ENCODE measurements around the gene HEATR5A.
"Not testable (repeated sequence)": the region's sequence is repeated elsewhere in the genome, so short reads cannot be mapped to it uniquely, and the experiment has no call there.

Gene HEATR5A

DNA sequence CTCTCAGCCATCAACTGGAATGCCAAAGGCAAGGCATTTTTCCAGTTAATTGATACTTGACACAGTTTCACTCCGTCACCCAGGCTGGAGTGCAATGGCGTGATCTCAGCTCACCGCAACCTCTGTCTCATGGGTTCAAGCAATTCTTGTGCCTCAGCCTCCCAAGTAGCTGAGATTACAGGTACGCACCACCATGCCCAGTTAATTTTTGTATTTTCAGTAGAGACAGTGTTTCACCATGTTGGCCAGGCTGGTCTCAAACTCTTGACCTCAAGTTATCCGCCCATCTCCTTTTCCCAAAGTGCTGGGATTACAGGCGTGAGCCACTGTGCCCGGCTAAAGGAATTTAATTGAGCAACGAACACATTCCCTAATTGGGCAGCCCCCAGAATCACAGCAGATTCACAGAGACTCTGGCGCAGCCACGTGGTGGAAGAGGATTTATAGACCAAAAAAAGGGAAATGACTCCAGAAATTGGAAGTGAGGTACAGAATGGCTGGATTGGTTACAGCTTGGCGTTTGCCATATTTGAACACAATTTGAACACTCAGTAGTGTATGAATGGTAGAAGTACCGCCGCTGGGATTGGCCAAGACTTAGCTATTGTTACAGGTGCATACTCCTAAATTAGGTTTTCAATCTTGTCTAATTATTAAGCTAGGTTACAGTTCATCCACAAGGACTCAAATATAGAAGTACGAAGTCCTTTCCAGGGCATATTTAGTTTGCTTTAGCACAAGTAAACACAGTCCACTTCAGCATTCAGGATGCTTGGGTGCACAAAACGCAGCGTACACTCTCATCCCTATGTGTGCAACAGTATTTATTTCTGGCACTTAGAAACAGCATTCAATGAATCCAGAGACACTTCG lies 162.6 kb downstream of the HEATR5A start:
- DNase-seq (ENCODE audit: low read depth, low spot score): not testable (repeated sequence)

DNA sequence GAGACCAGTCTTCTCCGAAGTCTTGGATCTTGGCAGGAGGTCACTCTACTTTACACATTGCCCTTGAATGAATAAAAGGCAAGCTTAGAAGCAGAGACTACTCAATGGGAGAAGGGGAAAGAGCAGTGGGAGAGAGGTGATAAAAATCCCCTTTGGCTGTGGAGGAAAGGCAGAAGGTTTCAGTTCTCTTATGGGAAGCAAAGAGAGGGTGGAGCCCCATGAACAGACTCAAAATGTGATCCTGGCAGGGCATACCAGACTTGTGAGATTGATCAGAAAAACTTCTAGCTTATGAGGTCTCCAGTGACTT lies 163.2 kb downstream of the HEATR5A start:
- no peak for DNase-seq (ENCODE audit: low read depth, low spot score)

DNA sequence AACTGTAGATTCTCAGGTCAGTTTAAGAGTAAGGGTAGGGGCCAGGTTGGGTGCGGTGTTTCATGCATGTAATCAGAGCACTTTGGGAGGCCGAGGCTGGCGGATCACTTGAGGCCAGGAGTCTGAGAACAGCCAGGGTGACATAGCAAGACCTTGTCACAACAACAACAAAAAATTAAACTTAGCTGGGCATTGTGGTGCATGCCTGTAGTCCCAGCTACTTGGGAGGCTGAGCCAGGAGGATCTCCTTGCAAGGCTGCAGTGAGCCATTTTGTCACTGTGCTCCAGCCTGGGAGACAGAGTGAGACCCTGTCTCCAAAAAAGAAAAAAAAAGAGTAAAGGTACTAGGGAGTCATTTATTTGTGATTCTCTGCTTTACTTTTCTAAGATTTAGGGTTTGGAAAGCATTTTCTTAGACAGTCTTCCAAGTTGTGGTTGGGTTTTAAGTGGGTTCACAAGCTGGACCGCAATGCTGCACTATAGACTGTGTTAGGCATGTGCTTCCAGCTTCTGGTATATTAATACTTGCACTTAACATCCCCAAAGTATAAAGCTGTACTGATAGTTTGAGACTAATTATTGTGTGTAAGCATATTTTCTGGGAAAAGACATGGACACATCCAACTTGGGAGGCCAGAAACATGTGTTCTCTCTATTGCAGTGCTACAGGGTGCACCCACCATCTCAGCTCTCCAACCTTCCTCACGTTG lies 163.7 kb downstream of the HEATR5A start:
- no peak for DNase-seq (ENCODE audit: low read depth, low spot score)

DNA sequence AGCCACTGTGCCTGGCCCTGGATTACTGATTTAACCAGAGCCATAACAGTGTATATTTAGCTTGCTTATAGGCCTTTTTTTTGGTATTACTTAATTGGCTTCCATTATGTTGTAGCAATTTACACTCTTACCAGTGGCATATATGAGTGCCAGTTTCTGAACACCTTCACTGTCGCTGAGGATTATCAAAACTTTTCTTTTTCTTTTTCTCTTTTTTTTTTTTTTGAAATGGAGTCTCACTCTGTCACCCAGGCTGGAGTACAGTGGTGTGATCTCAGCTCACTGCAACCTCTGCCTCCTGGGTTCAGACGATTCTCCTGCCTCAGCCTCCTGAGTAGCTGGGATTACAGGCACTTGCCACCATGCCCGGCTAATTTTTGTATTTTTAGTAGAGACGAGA lies 164.4 kb downstream of the HEATR5A start:
- not testable (repeated sequence) for DNase-seq (ENCODE audit: low read depth, low spot score)

DNA sequence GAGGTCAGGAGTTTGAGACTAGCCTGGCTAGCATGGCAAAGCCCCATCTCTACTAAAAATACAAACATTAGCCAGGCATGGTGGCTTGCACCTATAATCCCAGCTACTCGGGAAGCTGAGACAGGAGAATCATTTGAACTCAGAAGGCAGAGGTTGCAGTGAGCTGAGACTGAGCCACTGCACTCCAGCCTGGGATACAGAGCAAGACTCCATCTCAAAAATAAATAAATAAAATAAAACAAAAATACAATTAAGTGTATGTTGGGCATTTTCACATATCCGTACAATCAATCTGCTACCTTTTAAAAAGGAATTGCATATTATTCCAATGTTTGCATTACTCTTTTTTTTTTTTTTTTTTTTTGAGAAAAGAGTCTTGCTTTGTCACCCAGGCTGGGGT lies 165.1 kb downstream of the HEATR5A start:
- DNase-seq (ENCODE audit: low read depth, low spot score): no peak

DNA sequence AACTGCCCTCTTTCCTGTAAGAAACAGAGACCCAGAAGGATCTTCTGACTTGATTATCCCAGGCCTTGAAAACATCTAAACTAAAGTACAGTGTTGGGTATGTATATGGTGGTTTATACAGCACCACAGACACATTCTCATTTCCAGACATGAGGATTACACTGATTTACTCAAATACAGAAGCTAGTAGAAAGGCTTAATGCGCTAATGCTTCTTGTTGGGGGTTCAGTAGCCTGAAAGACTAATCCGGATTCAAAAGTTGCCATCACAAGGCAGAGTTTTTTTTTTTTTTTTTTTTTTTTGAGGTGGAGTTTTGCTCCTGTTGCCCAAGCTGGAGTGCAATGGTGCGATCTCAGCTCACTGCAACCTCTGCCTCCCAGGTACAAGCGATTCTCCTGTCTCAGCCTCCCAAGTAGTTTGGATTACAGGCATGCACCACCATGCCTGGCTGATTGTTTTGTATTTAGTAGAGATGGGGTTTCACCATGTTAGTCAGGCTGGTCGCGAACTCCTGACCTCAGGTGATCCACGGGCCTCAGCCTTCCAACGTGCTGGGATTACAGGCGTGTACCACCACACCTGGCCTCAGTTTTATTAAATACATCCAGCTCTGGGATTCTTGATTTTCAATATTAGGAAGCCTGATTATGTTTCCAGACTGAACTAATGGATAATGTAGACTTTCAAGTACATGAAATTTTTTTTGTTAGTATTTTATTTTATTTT lies 166.4 kb downstream of the HEATR5A start:
- DNase-seq (ENCODE audit: low read depth, low spot score): no peak

DNA sequence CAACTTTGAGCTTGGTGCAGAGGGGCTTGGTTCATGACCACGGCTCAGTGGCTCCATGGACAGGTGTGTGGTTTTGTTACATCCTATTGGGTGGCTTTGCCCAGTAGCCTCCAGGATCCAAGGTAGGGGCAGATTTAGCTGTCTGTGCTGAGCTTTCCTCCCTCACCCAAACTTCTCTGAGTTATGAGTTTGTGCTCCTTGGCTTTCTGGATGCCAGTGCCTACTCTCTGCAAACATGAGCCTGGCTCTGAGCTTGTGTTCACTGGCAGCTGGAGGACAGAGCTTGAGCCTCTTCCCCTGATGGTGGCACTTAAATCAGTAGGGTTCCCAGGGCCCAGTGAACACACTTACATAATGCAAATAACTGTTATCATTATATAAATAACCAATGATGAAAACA lies 167.5 kb downstream of the HEATR5A start:
- DNase-seq (ENCODE audit: low read depth, low spot score): no peak

DNA sequence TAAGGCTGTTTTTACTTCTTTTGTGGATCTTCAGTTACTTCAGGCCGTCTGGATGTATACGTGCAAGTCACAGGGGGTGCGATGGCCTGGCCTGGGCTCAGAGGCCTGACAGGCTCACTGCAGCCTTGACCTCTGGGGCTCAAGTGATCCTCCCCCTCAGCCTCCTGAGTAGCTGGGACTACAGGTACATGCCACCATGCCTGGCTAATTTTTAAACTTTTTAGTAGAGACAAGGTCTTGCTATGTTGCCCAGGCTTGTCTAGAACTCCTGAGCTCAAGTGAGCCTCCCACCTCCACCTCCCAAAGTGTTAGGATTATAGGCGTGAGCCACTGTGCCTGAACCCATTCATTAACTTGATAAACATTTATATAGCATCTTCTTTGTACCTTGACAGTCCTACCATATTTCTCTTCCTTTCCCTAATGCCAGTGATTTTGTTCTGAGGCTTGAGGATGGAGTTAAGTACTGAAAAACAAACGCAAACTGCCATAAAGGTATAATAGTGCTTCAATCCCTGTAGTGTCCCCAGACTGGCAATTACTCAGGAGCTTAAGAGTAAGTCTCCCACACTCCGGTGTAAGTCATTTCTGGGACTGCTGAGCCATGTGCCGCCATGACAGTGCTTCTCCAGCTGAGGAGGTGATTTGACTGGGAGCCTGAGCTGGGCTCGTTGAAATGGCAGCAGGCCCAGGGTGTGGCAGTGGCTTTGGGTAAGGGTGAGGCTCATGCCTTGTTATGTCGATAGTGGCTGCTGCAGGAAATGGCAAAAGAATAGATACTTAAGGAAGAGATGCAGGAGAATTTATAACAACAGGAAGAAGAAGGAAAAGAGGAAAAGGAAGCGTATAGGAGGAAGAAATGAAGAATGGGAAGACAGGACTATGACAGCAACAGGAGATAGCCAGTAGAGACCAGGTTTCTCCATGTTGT lies 169.1 kb downstream of the HEATR5A start:
- DNase-seq (ENCODE audit: low read depth, low spot score): no peak

DNA sequence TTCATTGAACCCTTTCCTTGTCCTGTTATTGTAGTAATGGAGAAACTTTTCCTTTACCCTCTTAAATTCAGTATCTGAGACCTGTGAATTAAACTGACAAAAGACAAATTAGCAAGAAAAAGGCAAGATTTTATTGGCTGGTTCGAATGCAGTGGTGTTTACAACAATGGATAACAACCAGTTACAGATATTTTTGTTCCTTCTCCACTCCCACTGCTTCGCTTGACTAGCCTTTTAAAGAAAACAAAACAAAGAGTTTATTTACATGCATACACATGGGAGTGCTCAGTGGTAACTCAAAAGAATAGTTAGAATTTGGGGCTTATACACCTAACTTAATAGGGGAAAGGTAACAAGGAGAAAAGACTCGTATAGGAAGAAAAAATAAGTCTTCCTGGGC lies 175.7 kb downstream of the HEATR5A start:
- no peak for DNase-seq (ENCODE audit: low read depth, low spot score)

DNA sequence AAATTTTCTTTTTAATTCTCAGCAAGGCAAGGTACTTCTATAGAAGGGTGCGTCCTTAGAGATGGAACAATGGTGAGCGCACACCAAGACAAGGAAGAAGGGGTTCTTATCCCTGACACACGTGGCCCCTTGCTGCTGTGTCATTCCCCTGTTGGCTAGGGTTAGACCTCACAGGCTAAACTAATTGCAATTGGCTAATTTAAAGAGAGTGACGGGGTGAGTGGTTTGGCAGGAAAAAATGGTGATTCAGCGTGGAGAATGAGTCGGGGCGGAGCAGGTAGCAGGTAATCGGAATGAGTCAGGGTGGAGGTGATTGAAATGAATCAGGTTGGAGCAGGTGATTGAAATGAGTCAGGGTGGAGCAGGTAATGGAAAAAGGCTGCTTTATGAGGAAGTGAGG lies 176.5 kb downstream of the HEATR5A start:
- peak; percentile 68 for DNase-seq (ENCODE audit: low read depth, low spot score)

DNA sequence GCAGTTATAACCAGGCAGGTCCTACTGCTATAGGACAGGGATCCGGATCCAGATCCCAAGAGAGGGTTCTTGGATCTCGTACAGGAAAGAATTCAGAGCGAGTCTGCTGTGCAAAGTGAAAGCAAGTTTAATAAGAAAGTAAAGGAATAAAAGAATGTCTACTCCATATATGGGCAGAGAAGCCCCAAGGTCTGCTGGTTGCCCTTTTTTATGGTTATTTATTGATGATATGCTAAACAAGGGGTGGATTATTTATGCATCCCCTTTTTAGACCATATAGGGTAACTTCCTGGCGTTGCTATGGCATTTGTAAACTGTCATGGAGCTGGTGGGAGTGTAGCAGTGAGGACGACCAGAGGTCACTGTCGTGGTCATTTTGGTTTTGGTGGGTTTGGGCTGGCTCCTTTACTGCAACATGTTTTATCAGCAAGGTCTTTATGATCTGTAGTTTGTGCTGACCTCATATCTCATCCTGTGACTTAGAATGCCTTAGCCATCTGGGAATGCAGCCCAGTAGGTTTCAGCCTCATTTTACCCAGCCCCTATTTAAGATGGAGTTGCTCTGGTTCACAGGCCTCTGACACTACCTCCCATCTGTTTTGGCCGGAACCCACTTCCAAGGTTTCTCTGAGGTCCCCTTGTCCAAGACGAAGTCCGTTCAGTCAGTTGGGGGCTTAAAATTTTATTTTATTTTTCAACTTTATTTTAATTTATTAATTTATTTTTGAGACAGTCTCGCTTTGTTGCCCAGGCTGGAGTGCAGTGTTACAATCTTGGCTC lies 178.0 kb downstream of the HEATR5A start:
- DNase-seq (ENCODE audit: low read depth, low spot score): not testable (repeated sequence)

Measured in ELF-1 (cell line).